Astrocyte (in vitro differentiated cells and primary cell): ENCODE measurements around the gene GDF7. TPM values are rescaled to one million over a fixed set of nuclear protein-coding genes. Genes with fewer than 3 reads are reported as not detected.

Experiments used
- DNase-seq: peaks from one replicate; pipeline ENCODE4 v3.0.0-alpha.2; 2010; ENCODE audit warnings: low read depth
- FAIRE-seq: peaks from 2 replicates; lab custom pipeline; 2011; peaks lifted over from hg19 to GRCh38; lab: Jason Lieb, UNC
- H2AFZ ChIP-seq: 2 replicates; pipeline ENCODE4 v1.6.0; 2012; ENCODE audit warnings: low read depth, low read length, inconsistent platforms
- H3K27ac ChIP-seq: 2 replicates; pipeline ENCODE4 v1.5.1; 2011; ENCODE audit warnings: low read depth, low read length, inconsistent platforms
- H3K27me3 ChIP-seq: 2 replicates; pipeline ENCODE4 v1.6.0; 2011; ENCODE audit warnings: low read length, inconsistent platforms; ENCODE audit not compliant: insufficient read depth
- H3K36me3 ChIP-seq: 2 replicates; pipeline ENCODE4 v1.5.1; 2011; ENCODE audit warnings: low read length, inconsistent platforms; ENCODE audit not compliant: insufficient read depth
- H3K4me1 ChIP-seq: 2 replicates; pipeline ENCODE4 v1.5.1; 2011; ENCODE audit warnings: low read length, inconsistent platforms; ENCODE audit not compliant: insufficient read depth
- H3K4me2 ChIP-seq: 2 replicates; pipeline ENCODE4 v1.6.0; 2012; ENCODE audit warnings: low read length, inconsistent platforms
- H3K4me3 ChIP-seq: 2 replicates; pipeline ENCODE4 v1.5.1; 2011; ENCODE audit warnings: low read depth, mild to moderate bottlenecking, low read length, inconsistent platforms; ENCODE audit not compliant: insufficient read depth
- H3K79me2 ChIP-seq: 2 replicates; pipeline ENCODE4 v1.6.0; 2012; ENCODE audit warnings: mild to moderate bottlenecking, low read length, inconsistent platforms; ENCODE audit not compliant: insufficient read depth
- H3K9ac ChIP-seq: 2 replicates; pipeline ENCODE4 v1.6.0; 2012; ENCODE audit warnings: mild to moderate bottlenecking, low read length, inconsistent platforms
- H3K9me3 ChIP-seq: 2 replicates; pipeline ENCODE4 v1.5.1; 2012; ENCODE audit warnings: low read depth, mild to moderate bottlenecking, low read length, inconsistent platforms; ENCODE audit not compliant: insufficient read depth
- H4K20me1 ChIP-seq: 2 replicates; pipeline ENCODE4 v1.6.0; 2012; ENCODE audit warnings: low read length, inconsistent platforms; ENCODE audit not compliant: insufficient read depth
- H3K27ac Mint-ChIP-seq: one replicate; pipeline ENCODE4 v1.8.0; 2021; ENCODE audit warnings: mild to moderate bottlenecking, mixed read lengths; ENCODE audit not compliant: unreplicated experiment
- H3K27me3 Mint-ChIP-seq: one replicate; pipeline ENCODE4 v1.8.0; 2021; ENCODE audit warnings: low read depth, mixed read lengths; ENCODE audit not compliant: unreplicated experiment
- H3K36me3 Mint-ChIP-seq: one replicate; pipeline ENCODE4 v1.8.0; 2021; ENCODE audit warnings: low read depth, mixed read lengths; ENCODE audit not compliant: unreplicated experiment
- H3K4me1 Mint-ChIP-seq: one replicate; pipeline ENCODE4 v1.8.0; 2021; ENCODE audit warnings: low read depth, mixed read lengths; ENCODE audit not compliant: unreplicated experiment
- H3K4me3 Mint-ChIP-seq: one replicate; pipeline ENCODE4 v1.8.0; 2021; ENCODE audit warnings: mild to moderate bottlenecking, moderate library complexity, mixed read lengths; ENCODE audit not compliant: unreplicated experiment
- H3K9me3 Mint-ChIP-seq: one replicate; pipeline ENCODE4 v1.8.0; 2021; ENCODE audit warnings: mild to moderate bottlenecking, mixed read lengths; ENCODE audit not compliant: unreplicated experiment
- EZH2 ChIP-seq: IDR thresholded peaks from 2 replicates; pipeline ENCODE4 v1.6.1; 2012; ENCODE audit warnings: mild to moderate bottlenecking, low read length, inconsistent platforms; ENCODE audit not compliant: insufficient read depth
- total RNA-seq: library from RNA; stranded (reverse); gene quantifications from 2 replicates; pipeline ENCODE4 v1.2.1, GENCODE V29; 2021
- TF ChIP-seq, protein P1 (sequence below): IDR thresholded peaks from 2 replicates; pipeline ENCODE4 v1.5.1; 2011; ENCODE audit warnings: low read depth, mild to moderate bottlenecking, inconsistent platforms, low read length, moderate library complexity; ENCODE audit not compliant: insufficient read depth

GDF7 gene
- total RNA-seq, 1 donor from 2014 or later, result 1.9 TPM

DNA sequence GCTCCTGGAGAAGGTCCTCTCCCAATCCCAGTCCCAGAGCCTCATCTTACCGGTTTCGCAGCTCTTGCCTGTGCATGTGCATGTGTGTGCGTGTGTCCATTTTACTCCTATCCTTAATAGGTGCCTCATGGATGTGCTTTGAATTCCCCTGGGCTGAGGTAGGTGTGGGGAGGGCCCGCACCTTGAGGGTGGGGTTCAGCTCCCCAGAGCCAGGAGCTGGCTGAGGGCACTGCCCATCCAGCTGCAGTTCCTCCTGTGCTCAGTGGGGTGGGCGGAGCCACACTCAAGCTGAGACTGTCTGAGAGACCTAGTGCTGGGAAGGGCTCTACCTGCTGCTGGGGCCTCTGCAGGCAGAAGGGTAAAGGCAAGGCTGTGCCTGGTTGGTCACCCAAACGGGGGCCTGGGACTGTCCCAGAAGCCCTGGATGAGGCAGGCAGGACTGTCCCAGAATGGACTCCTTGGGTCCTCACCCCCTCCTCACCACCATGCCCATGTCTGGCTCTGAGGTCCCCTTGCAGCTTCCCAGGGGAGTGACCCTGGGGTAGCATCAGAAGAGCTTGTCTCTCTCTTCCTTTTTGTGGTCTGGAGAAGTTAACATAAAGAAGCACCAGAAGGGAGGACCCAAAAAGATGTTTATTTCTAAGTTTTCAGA is 8.9 kb downstream of the GDF7 start:
- Mint-ChIP-seq H3K27ac (no peak overlapping the region), H3K27me3 (peaks cover 27% of the 10 kb centered on the region), H3K9me3 (peaks cover 4% of the 10 kb centered on the region), H3K36me3 (peaks cover 2% of the 10 kb centered on the region), H3K4me3 (no peak overlapping the region), H3K4me1 (peaks cover 4% of the 10 kb centered on the region)
- Histone ChIP-seq H4K20me1 (no peaks in the 10 kb centered on the region), H3K4me3 (no peak overlapping the region), H3K36me3 (no peaks in the 10 kb centered on the region), H2AFZ (no peak overlapping the region), H3K27ac (no peak overlapping the region), H3K4me2 (no peak overlapping the region), H3K9me3 (no peaks in the 10 kb centered on the region), H3K79me2 (no peaks in the 10 kb centered on the region), H3K9ac (no peak overlapping the region), H3K27me3 (peaks cover 31% of the 10 kb centered on the region), H3K4me1 (peaks cover 7% of the 10 kb centered on the region)
- TF ChIP-seq, protein P1, sequence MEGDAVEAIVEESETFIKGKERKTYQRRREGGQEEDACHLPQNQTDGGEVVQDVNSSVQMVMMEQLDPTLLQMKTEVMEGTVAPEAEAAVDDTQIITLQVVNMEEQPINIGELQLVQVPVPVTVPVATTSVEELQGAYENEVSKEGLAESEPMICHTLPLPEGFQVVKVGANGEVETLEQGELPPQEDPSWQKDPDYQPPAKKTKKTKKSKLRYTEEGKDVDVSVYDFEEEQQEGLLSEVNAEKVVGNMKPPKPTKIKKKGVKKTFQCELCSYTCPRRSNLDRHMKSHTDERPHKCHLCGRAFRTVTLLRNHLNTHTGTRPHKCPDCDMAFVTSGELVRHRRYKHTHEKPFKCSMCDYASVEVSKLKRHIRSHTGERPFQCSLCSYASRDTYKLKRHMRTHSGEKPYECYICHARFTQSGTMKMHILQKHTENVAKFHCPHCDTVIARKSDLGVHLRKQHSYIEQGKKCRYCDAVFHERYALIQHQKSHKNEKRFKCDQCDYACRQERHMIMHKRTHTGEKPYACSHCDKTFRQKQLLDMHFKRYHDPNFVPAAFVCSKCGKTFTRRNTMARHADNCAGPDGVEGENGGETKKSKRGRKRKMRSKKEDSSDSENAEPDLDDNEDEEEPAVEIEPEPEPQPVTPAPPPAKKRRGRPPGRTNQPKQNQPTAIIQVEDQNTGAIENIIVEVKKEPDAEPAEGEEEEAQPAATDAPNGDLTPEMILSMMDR, result no peak
- no peak for TF ChIP-seq EZH2
- no peak for DNase-seq
- no peak for FAIRE-seq

- peaks cover 4% of the 10 kb centered on the region for H3K4me1 Mint-ChIP-seq
- no peak overlapping the region for H3K4me3 Mint-ChIP-seq
- DNase-seq (no peak), FAIRE-seq (no peak)
- Histone ChIP-seq H2AFZ (no peak overlapping the region), H3K79me2 (no peaks in the 10 kb centered on the region), H3K9ac (no peak overlapping the region), H3K4me1 (peaks cover 7% of the 10 kb centered on the region), H3K27ac (no peak overlapping the region), H3K4me3 (no peak overlapping the region), H3K4me2 (no peak overlapping the region), H4K20me1 (no peaks in the 10 kb centered on the region), H3K27me3 (peaks cover 23% of the 10 kb centered on the region), H3K9me3 (no peaks in the 10 kb centered on the region), H3K36me3 (no peaks in the 10 kb centered on the region)
- H3K27me3 Mint-ChIP-seq, result peaks cover 24% of the 10 kb centered on the region
- TF ChIP-seq, protein P1, result no peak
- no peak for TF ChIP-seq EZH2
- H3K27ac Mint-ChIP-seq, result no peak overlapping the region
- peaks cover 4% of the 10 kb centered on the region for H3K9me3 Mint-ChIP-seq
- peaks cover 4% of the 10 kb centered on the region for H3K36me3 Mint-ChIP-seq
Measured at GRCh38 chr2:20676353-20677215, 9.6 kb downstream of the GDF7 start.
